GM21825 (cell line): ENCODE measurements around the gene C2orf68.
"Not testable (repeated sequence)": the region's sequence is repeated elsewhere in the genome, so short reads cannot be mapped to it uniquely, and the experiment has no call there.

Source experiments
- ATAC-seq: cut with Tn5 transposase; IDR thresholded peaks from one replicate; pipeline ENCODE4 v1.9.1; 2021; ENCODE audit warnings: mild to moderate bottlenecking, moderate library complexity; ENCODE audit not compliant: unreplicated experiment

The C2orf68 gene

DNA sequence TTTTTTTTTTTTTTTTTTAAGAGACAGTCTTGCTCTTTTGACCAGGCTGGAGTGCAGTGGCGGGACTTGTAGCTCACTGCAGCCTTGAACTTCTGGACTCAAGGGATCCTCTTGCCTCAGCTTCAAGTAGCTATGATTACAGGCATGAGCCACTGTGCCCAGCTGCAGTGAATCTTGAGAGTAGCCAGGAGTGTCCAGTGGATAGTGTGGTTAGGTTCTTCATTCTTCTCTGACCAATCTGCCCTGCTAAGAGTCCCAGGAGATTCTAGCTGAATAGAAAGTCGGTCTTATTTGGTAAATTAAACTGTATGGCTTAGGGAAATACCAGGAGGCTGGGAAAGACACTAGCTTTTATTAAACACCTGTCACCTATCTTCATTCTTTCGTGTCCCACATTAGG lies 19.4 kb upstream of the C2orf68 start:
- ATAC-seq = no peak

DNA sequence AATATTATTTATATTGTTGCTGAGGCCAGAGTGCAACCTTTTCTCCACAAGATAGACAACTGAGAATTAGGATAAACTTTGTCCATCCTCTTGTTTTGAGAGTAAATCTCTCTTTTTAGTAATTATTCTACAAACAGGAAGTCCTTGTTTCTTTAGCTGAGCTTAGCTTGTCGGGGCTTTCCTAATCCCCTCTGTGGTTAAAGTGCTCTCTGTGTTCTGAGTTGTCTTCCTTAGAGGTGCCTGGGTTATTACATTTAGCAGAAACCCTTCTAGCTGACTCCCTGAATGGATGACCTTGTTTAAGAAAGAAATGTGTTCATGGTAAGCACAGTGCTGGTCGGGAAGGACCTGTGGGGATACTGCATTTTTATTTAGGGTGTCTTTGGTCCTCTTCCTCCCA lies 16.8 kb upstream of the C2orf68 start:
- ATAC-seq = peak; percentile 86

DNA sequence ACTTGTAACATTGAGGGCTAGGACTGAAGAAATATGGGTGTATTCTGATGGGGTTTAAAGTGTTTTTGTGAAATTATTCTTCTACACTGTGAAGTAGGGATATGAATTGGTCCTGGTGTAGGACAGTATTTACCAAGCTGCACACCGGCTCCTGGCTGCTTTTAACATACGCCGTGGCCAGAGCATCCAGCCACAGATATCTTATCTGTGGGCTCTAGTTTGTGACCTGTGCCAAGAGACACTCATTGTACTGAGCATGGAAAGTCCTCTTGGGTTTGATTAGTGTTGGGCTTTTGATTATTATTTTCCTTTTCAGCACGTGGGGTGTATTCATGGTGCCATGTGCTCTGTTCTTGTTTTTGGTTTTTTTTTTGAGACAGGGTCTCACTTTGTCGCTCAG lies 12.1 kb upstream of the C2orf68 start:
- no peak for ATAC-seq

- ATAC-seq = no peak
Measured at GRCh38 chr2:85621338-85621737, 9.5 kb upstream of the C2orf68 start.

DNA sequence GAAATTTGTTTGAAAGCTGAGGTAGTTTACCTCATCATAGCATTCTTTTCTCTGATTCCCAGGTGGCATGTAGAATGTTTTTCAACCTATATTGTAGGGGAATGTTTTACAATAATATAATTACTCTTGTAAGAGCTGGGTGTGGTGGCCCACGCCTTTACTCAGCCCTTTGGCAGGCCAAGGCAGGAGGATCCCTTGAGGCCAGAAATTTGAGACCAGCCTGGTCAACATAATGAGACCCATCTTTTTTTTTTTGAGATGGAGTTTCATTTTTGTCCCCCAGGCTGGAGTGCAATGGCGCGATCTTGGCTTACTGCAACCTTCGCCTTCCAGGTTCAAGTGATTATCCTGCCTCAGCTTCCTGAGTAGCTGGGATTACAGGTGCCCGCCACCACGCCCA lies 7.8 kb upstream of the C2orf68 start:
- ATAC-seq = no peak

- ATAC-seq = not testable (repeated sequence)
Measured at GRCh38 chr2:85617723-85618122, 5.9 kb upstream of the C2orf68 start.

DNA sequence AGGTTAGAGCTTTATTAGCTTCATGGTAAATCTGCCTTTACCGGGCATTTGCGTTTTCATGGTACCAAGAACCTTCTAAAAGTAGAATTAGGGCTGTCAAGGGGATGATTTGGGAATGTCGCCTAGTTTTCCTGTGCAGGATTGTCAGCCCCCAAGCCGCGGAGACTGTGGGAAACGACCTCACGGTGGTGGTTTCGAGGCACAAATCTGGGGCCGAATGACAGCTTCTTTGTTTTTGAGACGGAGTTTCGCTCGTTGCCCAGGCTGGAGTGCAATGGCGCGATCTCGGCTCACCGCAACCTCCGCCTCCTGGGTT lies 3.5 kb upstream of the C2orf68 start:
- no peak for ATAC-seq

DNA sequence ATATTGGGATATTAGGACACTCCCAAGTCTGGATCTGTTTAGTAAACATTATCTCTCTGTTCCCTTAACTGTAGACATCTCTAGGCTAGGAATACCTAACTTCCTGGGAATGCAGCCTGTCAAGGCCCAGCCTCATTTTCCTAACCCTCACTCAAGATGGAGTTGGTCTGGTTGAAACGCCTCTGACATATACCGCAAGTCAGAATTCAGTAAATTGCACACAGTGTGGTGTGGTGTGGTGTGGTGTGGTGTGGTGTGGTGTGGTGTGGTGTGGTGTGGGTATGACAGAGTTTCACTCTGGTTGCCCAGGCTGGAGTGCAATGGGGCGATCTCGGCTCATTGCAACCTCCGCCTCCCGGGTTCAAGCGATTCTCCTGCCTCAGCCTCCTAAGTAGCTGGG lies 2.9 kb upstream of the C2orf68 start:
- ATAC-seq = not testable (repeated sequence)

DNA sequence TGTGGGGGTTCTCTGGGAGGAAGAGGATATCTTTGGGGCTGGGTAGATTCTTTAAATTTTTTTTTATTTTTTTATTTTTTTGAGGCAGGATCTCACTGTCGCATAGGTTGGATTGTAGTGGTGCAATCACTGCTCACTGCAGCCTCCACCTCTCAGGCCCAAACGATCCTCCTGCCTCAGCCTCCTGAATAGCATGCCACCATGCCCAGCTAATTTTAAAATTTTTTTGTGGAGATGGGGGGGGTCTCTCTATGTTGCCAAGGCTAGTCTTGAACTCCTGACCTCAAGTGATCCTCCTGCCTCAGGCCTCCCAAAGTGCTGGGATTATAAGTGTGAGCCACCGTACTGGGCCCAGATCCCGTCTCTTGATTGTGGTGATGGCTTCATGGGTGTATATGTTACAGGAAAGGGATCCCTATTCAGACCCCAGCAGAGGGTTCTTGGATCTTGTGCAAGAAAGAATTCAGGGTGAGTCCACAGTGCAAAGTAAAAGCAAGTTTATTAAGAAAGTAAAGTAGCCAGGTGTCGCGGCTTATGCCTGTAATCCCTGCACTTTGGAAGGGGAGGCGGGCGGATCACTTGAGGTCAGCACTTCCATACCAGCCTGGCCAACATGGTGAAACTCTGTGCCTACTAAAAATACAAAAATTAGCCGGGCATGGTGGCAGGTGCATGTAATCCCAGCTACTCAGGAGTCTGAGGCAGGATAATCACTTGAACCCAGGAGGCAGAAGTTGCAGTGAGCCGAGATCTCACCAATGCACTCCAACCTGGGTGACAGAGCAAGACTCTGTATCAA lies 2.0 kb upstream of the C2orf68 start:
- no peak for ATAC-seq

GRCh38 chr2:85611217-85611704 lies 605 bp downstream of the C2orf68 start:
- no peak for ATAC-seq

DNA sequence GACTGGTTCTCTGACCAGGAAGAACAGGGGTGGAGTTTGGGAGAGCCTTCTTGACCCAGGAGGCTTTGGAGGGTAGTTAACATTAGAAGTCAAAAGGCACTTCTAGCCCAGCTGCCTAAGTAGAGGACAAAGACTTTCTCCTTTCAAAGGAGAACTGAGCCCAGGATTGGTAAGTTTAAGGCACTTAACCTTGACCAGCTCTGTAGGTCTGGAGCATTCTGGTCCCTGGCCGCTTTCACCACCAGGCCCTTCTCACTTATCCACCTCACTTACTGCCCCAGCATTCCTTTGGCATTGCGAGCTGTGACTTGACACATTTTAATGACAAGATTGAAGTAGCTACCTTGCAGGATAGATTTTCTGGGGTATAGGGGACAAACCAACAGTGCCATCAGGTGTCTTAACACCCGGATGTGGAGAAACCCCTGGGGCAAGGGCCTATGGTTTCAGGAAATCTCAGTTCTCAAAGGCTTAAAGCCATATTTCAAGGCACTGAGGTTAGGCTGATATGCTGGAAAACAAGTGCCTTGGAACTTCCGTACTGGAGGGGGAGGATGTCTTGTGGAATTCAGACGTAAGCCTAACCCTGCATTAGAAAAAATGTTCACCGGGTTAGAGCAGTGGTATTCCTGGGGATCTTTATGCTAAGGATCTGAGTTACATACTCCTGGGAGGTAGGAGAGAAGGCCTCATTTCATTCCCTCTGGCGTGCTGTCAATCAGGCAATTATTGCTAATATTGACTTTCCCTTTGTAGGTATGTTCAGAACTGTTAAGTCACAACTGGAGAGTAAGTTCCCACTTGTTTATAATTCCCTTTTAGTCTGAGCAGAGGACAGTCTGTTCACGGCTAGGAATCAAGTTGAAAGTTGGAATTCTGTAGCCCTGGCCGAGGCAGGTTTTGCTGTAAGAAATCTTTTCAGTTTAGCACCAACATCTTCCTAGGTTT lies 4.3 kb downstream of the C2orf68 start:
- ATAC-seq = no peak

DNA sequence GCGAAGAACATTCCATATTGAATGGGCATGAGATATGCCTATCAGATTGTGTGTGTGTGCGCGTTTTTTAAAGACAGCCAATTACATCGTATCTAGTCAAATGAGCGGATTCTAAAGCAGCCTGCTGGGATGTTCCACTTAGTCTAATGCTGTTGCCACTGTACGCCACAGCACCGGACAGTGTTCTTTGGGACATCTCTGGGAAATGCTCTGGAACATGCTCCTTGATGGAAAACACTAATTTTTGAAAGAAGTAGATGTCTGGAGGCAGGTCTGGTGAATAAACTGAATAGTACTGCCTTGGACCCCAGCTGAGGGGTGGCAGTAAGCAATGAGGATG lies 5.8 kb downstream of the C2orf68 start:
- no peak for ATAC-seq

GRCh38 chr2:85605406-85606115 lies 6.3 kb downstream of the C2orf68 start:
- no peak for ATAC-seq

GRCh38 chr2:85604568-85605339 lies 7.1 kb downstream of the C2orf68 start:
- no peak for ATAC-seq

DNA sequence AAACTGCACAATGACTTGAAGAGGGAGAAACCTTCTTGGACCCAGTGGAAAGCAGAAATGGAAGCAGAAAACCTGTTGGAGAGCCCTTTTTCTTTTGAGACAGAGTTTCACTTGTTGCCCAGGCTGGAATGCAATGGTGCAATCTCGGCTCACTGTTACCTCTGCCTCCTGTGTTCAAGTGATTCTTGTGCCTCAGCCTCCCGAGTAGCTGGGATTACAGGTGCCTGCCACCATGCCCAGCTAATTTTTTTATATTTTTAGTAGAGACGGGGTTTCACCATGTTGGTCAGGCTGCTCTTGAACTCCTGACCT lies 7.8 kb downstream of the C2orf68 start:
- ATAC-seq = not testable (repeated sequence)

- ATAC-seq = peak; percentile 94
Measured at GRCh38 chr2:85602476-85603234, 9.2 kb downstream of the C2orf68 start, which contains the start of gene TMEM150A. TSS of gene TMEM150A (minus strand) at chr2:85602698. CDS start at chr2:85601948, 750 bp downstream.

GRCh38 chr2:85601771-85602475 lies 9.9 kb downstream of the C2orf68 start:
- ATAC-seq = peak; percentile 27

DNA sequence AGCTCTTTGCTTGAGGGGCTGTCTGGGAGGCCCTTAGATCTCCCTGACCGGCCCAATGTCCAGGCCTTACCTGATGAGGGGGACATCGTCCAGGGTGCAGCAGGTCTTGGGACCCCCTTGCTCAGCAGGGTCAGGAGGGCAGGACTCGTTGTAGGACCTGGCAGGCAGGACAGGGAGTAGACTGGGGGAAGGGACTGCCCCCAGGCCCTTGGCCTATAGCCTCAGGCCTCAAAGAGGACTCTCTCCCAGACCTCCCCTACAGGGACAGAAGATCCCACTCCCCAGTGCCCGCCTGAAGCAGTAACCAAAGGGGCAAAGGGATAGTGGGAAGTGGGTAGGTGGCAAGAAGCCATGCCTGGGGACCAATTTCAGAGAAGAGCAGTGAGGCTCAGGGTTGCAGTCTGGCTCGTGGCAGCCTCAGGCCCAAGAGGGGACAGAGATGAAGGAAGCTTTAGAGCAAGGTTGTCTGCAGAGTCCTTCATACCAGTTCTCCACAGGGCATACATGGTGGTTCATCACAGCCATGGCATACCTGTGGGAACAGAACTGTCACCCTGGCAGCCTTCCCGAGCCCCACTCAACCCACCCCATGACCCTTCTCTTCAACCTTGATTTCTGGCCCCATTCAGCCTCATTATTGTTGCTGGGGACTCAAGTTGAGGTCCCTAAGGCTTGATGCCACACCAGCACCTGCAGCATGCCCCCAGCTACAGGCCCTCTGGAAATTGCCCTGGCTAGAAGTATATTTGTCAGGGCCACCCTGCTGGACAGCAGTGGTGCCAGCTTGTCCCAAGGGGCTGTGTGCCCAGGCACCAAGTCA lies 10.7 kb downstream of the C2orf68 start:
- no peak for ATAC-seq

DNA sequence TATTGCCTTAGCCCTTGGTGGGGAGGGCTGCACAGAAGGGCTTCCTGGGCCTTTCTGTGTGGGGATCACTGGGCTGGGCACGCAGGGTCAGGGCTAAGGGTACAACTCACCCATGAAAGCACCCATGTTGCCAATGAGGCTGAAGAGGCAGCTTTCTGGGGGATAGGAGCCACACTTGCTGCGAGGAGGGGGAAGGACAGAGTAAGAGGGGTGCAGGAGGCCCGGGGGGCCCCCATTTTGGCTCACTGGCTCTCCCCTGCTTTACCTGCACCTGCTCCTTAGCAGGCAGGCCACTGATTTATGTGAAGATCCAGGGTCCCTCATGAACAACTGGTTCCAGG lies 11.7 kb downstream of the C2orf68 start:
- ATAC-seq = no peak
